GM18526 (cell line): Measurements from ENCODE around the gene TMEM184B.

Experiments
- POLR2A ChIP-seq: IDR thresholded peaks from 3 replicates; pipeline ENCODE4 v1.6.1; 2011; ENCODE audit not compliant: insufficient read length; ENCODE audit errors: extremely low read depth

The TMEM184B gene

DNA sequence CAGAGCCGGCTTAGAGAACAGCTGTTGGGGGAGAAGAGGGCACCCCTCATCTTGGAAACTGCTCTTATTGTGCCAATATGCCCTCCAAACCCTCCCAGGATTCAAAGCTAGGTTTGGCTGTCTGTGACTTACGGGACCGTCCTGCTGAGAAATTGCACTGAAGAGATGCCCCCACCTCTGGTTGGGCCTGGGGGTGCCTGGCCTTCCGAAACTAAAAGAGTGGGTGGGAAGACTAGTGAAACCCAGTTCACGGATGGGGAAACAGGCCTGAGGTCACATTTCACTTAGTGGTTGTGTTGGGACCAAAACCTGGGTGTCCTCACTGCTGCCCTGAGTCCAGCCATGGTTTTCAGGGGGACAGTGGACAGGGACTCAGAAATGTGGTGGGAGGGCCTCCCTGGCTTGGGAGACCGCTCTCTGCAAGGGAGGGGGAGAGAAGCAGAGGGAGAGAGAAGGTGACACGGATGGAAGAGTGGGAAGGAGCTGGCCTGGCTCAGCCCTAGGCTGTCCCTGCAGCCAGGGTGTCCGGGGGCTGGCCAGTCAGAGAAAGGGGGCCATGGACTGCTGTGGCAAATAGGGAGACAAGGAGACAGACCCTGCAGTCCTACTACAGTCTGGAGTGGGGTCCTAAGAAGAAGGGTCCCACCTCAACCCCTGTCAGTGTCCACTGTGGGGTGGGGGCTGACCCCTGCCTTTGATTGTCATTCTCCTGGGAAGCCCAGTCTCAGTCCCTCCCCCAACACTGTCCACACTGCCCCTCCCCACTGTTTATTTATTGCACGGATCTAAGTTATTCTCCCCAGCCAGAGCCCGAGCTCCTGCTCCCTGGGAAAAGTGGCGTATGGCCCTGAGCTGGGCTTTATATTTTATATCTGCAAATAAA, 57.4 kb downstream of the TMEM184B start:
- no peak for TF ChIP-seq POLR2A

DNA sequence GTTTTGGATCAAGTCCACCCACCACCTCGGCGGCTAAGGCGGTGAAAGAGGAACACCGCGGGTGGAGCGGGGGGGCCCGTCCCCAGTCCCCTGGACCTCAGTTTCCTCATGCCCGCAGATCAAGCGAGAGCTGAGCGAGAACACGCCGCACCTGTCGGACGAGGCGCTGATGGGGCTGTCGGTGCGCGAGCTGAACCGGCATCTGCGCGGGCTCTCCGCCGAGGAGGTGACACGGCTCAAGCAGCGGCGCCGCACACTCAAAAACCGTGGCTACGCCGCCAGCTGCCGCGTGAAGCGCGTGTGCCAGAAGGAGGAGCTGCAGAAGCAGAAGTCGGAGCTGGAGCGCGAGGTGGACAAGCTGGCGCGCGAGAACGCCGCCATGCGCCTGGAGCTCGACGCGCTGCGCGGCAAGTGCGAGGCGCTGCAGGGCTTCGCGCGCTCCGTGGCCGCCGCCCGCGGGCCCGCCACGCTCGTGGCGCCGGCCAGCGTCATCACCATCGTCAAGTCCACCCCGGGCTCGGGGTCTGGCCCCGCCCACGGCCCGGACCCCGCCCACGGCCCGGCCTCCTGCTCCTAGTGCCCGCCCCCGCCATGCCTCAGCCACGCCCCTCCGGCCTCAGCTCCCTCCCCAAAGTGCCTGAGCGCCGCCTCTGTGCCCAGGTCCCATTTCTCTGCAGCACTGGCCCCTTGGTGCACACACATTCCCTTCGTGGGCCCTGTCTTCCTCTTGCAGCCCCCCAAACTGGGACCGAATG, 58.3 kb downstream of the TMEM184B start:
- peak; percentile 10 for TF ChIP-seq POLR2A

DNA sequence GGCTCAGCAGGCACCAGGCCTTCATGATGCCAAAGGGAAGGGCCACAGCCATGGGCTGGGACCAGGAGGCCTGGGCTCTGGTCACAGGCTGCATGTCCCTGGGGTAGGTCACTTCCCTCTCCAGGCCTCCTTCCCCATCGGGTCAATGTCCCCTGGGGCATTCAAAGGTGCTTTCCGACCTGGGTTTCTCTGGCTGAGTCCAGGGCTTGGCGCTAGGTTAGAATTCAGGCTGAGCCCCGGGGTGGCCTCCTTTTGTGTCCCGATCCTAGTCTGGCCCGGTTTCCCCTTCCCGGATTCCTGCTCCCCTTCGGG, 58.9 kb downstream of the TMEM184B start:
- TF ChIP-seq POLR2A: no peak

DNA sequence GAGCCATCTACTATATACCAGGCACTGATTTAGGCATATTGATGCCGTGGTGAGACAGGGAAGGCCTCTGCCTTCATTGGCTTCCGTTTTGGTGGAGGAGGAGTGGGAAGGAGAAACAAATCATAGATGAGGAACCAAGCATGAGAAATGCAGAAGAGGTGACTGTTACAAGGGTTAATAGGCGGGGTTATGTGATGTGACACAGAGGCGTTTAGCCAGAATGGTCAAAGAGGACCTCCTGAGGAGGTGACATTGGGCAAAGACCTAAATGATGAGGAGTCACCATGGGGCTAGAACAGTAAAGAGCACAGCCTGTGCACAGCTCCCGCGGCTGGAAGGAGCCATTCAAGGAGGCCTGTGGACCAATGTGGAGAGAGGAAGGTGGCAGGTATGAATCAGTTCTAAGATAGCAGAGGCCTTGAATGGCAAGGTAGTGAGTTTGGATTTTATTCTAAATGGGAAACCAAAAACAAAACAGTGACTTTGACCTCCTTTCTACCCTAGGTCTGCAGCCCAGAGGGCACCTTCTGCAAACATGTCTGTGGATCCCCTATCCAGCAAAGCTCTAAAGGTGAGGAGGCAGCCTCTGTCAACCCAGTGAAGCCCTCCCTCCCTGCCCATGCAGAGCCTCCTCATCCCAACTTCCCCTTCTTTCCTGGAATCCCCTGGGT, 59.4 kb downstream of the TMEM184B start:
- no peak for TF ChIP-seq POLR2A

DNA sequence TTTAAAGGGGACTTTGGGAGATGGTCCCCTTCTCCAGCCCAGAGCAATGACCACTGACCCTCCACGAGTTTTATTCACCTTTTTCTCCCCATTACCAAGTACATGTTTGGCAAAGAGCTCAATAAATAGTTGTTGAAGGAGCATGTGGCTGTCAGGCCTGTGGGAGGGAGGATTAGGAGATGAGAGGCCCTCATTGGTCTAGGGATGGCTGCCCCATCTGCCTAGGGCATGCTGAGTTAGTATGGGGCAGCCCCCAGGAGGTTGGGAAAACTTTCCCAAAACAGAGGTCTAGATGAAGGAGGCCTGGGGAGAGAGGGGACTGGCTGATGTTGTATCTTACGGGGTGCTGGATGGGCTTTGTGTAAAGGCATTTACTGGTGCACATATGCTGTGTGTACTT, 60.4 kb downstream of the TMEM184B start:
- no peak for TF ChIP-seq POLR2A

DNA sequence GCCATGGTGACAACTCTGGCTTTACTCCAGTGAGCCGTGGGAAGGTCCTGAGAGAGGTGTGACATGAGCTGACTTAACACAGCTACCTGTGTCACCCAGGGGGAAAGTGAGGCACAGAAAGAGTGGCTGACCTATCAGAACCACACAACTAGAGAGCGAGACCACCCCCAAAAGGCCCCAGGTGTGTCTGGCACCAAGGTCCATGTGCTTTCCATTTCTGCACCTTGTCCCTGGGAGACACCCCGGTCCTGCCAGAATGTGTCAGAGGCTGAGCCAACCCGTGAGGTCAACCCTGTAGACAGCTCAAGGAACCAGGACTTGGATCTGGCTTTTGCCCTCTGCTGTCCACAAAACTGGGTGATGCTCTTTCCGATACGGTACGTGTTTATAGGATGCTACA, 61.3 kb downstream of the TMEM184B start:
- no peak for TF ChIP-seq POLR2A

DNA sequence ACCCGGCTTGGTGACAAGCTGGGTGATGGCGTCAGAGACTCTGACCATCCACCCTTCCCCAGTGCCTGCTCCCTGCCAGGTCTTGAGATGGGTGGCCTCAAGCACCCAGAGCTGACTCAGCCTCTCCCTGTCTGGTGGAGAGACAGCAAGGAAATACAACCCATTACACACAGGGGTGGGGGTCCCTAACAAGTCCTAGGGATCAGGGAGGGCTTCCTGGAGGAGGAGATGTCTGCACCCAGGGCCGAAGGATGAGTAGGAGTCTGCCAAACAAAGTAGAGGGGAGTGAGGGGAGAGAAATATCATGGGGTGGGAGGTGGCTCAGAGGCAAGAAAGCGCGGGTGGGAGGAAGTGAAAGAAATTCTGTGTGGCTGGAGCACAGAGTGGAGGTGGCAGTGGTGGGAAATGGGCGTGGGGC, 64.2 kb downstream of the TMEM184B start:
- no peak for TF ChIP-seq POLR2A

DNA sequence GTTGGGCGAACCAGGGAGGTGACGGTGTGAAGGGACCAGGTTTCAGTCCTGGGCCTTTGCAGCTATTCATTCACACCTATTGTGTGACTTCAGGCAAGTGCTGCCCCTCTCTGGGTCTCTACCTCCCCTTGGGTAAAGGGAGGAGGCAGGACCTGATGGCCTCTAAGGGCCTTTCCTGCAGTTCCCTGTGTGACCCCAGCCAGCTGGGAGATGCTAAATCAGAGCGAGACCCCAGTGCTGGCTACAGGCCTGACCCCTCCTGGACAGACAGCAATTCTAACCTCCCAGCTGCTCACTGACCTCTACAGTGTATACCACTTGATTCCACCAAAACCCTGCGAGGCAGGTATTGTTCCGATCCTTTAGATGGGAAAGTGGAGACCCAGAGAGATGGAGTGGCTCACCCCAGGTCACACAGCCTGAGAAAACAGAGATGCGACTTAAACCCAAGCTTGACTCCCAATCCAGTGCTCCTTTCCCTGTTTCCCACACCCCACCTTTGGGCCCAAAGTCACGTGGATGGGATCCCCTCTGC, 64.8 kb downstream of the TMEM184B start:
- TF ChIP-seq POLR2A: no peak

DNA sequence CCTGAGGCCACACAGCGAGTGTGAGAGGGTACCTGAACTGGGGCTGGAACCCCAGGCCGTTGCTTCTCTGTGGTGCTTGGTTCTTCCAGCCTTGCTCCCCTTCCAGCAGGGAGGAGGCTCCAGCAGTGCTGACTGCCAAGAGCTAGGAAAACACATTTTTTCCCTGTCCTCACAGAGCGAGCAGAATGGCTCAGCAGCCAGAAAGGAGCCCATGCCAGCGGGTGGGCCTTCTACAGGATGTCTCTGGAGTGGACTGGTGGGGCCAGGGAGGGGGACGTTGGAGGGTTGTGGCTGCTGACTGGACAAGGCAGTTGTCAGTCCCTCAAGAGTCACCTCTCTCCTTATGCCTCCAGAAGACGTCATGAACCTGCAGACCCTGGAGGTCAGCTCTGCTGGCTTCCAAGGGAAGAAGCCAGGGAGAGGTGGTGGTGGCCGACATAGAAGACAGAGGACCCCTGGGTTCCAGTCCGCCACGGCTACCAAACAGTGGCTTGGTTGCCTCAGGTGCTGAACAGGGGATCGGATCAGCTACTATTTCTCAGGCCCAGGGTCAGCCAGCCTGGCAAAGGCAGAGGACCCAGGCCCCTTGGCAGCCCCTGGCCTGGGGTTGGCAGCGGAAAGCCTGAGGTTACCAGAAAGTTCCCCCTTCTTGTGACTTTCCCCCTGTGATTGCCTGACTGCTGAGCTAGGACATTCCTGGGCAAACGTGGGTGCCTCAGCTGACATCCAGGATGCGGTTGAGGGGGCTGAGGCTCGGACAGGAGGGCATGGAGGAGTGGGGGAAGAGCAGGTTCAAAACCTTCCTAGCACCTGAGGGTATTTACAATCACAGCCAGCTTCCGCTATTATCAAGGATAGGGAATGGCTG, 67.3 kb downstream of the TMEM184B start:
- no peak for TF ChIP-seq POLR2A

DNA sequence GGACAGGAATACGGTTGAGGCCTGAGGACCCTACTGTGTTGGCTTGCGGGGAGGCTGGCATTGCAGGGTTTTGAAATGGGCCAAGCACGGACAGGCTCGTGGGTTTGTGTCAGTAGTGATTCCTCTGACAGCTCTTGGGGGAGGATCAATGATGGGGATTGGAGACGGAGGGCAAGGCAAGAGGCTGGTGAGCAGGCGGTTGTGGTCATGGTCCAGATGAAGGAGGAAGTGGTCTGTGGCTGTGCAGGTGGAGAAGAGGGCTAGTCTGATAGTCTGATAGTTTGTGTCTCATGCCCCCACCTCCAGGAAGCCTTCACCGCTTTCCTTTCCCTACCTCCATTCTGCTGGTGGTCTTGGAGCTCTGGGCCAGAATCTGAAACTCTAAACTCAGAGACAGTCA, 68.0 kb downstream of the TMEM184B start:
- TF ChIP-seq POLR2A: no peak

DNA sequence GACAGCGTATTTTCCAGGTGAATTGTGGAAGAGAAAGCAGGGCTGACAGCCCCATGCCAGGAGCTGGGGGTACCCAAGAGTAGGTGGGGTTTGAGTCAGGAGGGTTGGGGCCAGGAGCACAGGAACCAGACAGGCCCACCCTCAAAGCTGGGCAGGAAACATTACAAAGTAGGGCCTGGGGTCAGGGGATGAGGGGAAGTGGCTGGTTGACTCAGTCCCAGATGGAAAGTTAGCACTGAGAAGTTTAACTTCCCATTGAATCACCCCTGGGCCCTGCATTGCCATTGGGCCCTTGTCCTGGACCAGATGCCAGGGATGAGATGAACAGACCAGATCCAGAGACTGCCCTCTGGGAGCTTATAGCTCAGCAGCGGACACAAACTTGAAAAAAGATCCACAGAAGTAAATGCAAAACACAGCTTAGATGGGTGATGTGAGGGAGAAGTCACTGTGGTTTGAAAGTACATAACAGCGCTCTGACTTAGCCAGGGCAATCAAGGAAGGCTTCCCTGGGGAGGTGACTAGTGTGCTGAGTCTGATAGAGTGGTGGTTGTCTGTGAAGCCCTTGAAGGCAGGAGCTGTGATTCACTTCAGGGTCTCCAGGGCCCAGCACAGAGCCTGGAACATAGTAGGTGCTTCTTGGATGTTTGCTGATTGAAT, 68.8 kb downstream of the TMEM184B start:
- TF ChIP-seq POLR2A: no peak

DNA sequence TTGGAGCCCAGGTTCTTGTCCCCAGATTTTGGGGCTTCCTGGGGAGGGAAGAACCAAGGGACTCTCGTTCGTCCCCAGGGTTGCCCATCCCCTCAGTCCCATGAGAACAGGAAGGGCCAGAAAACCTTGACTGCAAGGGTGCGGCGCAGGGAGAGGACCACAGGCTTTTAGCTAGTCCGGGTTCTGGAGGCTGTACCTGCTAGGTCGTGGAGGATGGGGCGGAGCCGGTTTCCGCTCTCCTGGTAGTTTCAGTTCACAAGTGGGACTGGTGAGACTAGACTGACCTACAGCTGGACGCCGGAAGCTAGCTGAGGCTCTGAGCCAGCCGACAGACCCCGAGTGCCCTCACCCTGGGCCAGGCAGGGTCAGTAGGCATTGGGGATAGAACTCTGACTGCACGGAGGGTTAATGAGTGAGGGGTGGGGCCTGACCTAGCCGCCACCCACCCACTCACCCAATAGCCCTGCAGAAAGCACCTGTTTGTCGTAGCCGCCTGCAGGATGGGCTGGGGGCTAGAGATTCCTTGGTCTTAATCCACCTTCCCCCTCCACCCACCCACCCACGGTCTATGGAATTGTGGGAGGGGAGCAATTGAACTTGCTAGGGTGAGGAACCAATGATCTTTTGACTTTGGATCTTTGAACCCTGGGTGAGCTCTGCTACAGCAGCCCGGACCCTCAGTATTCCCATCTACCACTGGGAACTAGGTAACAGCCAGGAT, 69.6 kb downstream of the TMEM184B start:
- TF ChIP-seq POLR2A: no peak

DNA sequence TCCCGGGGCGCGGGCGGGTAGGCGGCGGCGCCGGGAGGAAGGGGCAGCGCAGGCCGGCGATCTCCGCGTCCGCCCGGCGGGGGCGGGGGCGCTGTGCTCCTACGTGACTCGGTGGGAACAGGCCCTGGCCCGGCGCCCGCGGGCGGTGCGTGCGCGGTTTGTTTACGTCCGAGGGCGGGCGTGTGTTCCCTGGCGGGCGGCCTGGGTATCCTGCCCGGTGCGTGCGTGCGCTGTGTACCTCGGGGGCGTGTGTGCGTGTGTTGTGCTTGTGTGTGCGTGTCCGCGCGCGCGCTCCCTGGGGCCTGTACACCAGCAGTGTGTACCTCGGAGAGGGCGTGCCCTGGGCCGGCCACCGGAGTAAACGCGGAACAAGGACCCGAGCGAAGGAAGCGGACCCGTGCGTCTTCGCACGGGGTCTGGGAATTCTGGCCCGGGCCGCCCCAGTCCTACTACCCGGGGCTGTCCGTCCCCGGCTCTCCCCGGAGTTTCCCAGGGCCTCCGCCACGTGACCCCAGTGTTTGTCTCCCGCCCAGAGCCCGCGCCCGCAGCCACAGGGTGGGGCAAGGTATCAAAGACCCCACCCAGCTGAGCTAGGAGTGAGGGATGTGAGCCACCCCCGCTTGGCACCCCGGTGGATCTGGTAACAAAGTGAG, 70.2 kb downstream of the TMEM184B start:
- TF ChIP-seq POLR2A: no peak
